ENCODE data around the gene ASCL5.

ASCL5 gene

DNA sequence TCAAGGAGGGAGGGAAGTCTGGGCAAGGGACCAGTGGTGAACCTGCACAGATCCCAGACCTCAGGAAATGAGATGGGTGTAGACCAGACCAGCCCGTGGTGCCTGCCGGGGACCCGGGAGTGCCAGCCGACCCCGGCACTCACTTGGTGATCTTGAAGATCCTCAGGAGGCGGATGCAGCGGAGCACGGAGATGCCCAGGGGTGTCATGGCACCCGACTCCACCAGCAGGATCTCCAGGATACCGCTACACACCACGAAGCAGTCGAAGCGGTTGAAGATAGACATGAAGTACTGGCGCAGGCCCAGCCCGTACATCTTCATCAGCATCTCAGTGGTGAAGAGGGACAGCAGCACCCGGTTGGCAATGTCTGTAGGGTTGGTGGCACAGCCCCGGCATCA is 49.2 kb downstream of the ASCL5 start:
- no peak overlapping the region for H3K4me3 ChIP-seq (ENCODE audit: low read depth, low read length)
- no peaks in the 10 kb centered on the region for H3K36me3 ChIP-seq (ENCODE audit: control insufficient read depth, insufficient read depth, low read length)

DNA sequence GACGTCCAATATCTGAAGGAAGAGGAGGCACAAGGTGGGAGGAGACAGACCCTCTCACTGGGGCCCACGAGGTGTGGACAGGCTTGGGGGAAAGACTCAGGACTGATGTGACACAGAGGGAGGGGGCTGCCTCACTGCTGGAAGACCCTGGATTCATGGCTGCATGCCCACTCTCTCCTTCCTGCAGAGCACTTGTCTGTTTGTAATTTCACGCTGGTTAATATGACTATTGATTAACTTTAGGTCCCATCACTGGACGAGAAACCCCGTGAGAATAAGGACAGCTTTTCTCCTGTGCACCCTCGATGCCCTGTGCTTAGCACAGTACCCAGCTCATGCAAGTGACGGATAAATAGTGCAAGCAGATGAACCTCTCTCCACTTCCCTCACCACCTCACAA is 49.9 kb downstream of the ASCL5 start:
- TF ChIP-seq, protein P1, sequence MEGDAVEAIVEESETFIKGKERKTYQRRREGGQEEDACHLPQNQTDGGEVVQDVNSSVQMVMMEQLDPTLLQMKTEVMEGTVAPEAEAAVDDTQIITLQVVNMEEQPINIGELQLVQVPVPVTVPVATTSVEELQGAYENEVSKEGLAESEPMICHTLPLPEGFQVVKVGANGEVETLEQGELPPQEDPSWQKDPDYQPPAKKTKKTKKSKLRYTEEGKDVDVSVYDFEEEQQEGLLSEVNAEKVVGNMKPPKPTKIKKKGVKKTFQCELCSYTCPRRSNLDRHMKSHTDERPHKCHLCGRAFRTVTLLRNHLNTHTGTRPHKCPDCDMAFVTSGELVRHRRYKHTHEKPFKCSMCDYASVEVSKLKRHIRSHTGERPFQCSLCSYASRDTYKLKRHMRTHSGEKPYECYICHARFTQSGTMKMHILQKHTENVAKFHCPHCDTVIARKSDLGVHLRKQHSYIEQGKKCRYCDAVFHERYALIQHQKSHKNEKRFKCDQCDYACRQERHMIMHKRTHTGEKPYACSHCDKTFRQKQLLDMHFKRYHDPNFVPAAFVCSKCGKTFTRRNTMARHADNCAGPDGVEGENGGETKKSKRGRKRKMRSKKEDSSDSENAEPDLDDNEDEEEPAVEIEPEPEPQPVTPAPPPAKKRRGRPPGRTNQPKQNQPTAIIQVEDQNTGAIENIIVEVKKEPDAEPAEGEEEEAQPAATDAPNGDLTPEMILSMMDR (IDR thresholded peaks at IDR 0.05) = no peak
- no peaks in the 10 kb centered on the region for H3K9me3 ChIP-seq (ENCODE audit: control insufficient read depth, low read length)
- H3K4me1 ChIP-seq = no peaks in the 10 kb centered on the region
- H3K9ac ChIP-seq = no peak overlapping the region
- H3K36me3 ChIP-seq (ENCODE audit: control insufficient read depth, insufficient read depth, low read length) = no peaks in the 10 kb centered on the region
- no peak overlapping the region for H3K27ac ChIP-seq
- no peak overlapping the region for H3K4me3 ChIP-seq (ENCODE audit: low read depth, low read length)
- no peak overlapping the region for H2AFZ ChIP-seq
- no peaks in the 10 kb centered on the region for H3K27me3 ChIP-seq (ENCODE audit: control insufficient read depth, insufficient read depth, low read length)
- no peak overlapping the region for H3K4me2 ChIP-seq (ENCODE audit: low read length)
- no peaks in the 10 kb centered on the region for H3K79me2 ChIP-seq

More for the DNA sequence above, 49.2 kb downstream of the ASCL5 start:
- H3K27ac ChIP-seq = no peak overlapping the region
- H3K4me2 ChIP-seq (ENCODE audit: low read length) = no peak overlapping the region
- TF ChIP-seq, protein P1 (IDR thresholded peaks at IDR 0.05) = no peak
- H3K4me1 ChIP-seq = no peaks in the 10 kb centered on the region
- no peak overlapping the region for H2AFZ ChIP-seq
- H3K79me2 ChIP-seq = no peaks in the 10 kb centered on the region
- H3K9me3 ChIP-seq (ENCODE audit: control insufficient read depth, low read length) = no peaks in the 10 kb centered on the region
- H3K27me3 ChIP-seq (ENCODE audit: control insufficient read depth, insufficient read depth, low read length) = no peaks in the 10 kb centered on the region
- no peak overlapping the region for H3K9ac ChIP-seq

DNA sequence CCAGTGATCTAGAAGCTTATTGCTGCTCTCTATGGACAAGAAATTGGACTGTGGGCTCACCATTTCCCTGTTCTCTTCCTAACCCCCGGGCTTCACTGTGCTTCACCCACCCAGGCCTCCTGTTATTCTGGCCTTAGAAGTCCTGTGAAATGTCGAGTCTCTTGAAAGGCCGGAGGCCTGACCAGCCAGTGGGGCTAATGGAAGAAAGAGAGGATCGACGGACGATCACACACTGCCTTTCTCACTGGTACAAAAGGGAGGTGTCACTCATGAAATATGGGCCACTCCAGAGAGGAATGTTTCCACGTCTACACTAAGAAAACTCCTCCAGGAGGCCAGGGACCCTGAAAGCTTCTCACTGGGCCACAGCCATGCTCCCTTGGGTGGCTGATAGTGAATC is 50.9 kb downstream of the ASCL5 start:
- no peaks in the 10 kb centered on the region for H3K4me1 ChIP-seq
- no peak overlapping the region for H3K4me2 ChIP-seq (ENCODE audit: low read length)
- H3K9me3 ChIP-seq (ENCODE audit: control insufficient read depth, low read length) = no peaks in the 10 kb centered on the region
- no peak overlapping the region for H3K4me3 ChIP-seq (ENCODE audit: low read depth, low read length)
- H3K79me2 ChIP-seq = no peaks in the 10 kb centered on the region
- no peak overlapping the region for H3K27ac ChIP-seq
- H3K9ac ChIP-seq = no peak overlapping the region
- TF ChIP-seq, protein P1 (IDR thresholded peaks at IDR 0.05) = no peak
- no peak overlapping the region for H2AFZ ChIP-seq
- no peaks in the 10 kb centered on the region for H3K27me3 ChIP-seq (ENCODE audit: control insufficient read depth, insufficient read depth, low read length)
- H3K36me3 ChIP-seq (ENCODE audit: control insufficient read depth, insufficient read depth, low read length) = no peaks in the 10 kb centered on the region

DNA sequence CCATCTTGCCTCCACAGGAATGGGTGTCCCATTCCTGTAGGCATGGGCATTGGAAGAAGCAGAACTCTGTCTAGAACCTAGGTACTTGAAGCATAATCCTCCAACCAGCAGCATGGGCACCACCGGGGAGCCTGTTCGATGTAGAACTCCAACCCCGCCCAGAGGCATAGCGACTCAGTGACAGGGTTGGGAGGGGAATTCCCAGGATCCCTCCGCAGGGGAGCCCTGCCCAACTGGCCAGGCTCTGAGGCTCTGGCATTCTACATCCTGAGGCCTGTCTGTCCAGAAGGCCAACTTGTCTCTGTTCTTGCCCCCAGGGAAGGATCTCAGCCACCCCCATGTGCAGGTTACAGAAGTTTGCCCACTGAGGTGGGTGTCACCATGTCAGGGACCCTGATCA is 53.0 kb downstream of the ASCL5 start:
- no peak overlapping the region for H3K4me3 ChIP-seq (ENCODE audit: low read depth, low read length)
- no peaks in the 10 kb centered on the region for H3K79me2 ChIP-seq
- H3K9ac ChIP-seq = no peak overlapping the region
- no peak overlapping the region for H3K4me2 ChIP-seq (ENCODE audit: low read length)
- H3K27me3 ChIP-seq (ENCODE audit: control insufficient read depth, insufficient read depth, low read length) = no peaks in the 10 kb centered on the region
- no peak overlapping the region for H3K27ac ChIP-seq
- H3K36me3 ChIP-seq (ENCODE audit: control insufficient read depth, insufficient read depth, low read length) = no peaks in the 10 kb centered on the region
- no peaks in the 10 kb centered on the region for H3K9me3 ChIP-seq (ENCODE audit: control insufficient read depth, low read length)
- H2AFZ ChIP-seq = no peak overlapping the region
- TF ChIP-seq, protein P1 (IDR thresholded peaks at IDR 0.05) = no peak
- no peaks in the 10 kb centered on the region for H3K4me1 ChIP-seq

DNA sequence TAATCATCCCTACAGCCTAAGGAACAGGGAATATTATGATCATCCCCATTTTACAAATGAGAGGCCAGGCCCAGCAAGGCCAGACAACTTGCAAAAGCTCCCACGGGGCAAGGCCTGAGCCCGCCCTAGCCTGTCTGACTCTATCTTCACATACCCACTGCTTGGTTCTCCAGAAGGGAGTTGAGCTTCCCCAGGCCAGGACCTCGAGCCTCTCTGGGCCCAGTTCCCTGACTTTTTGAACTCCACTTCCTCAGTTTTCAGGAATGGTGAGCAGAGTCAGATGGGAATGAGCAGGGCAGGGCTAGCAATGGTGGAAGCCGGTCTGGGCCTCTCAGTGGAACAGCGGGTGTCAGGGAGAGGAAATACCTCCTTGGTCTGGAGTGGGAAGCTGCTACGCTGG is 54.1 kb downstream of the ASCL5 start:
- no peaks in the 10 kb centered on the region for H3K79me2 ChIP-seq
- no peaks in the 10 kb centered on the region for H3K27me3 ChIP-seq (ENCODE audit: control insufficient read depth, insufficient read depth, low read length)
- H3K4me1 ChIP-seq = no peaks in the 10 kb centered on the region
- H3K36me3 ChIP-seq (ENCODE audit: control insufficient read depth, insufficient read depth, low read length) = no peaks in the 10 kb centered on the region
- no peak overlapping the region for H3K4me2 ChIP-seq (ENCODE audit: low read length)
- H3K9ac ChIP-seq = no peak overlapping the region
- H2AFZ ChIP-seq = no peak overlapping the region
- H3K4me3 ChIP-seq (ENCODE audit: low read depth, low read length) = no peak overlapping the region
- TF ChIP-seq, protein P1 (IDR thresholded peaks at IDR 0.05) = no peak
- H3K27ac ChIP-seq = no peak overlapping the region
- no peaks in the 10 kb centered on the region for H3K9me3 ChIP-seq (ENCODE audit: control insufficient read depth, low read length)

Data from parathyroid adenoma (tissue), 2 donors.